OCI-LY1 (cell line): Measurements from ENCODE around the gene ARHGEF5.

Experiments
- H2AFZ ChIP-seq: fragments of 200-600 bp; sonication (generic), shearing (Covaris generic); 2 replicates; pipeline ENCODE4 v1.6.0; 2014; ENCODE audit warnings: antibody characterized with exemption, mild to moderate bottlenecking, low read length
- H3F3A ChIP-seq: fragments of 200-600 bp; sonication (generic), shearing (Covaris generic); 2 replicates; pipeline ENCODE4 v1.6.0; 2014; ENCODE audit warnings: mild to moderate bottlenecking, antibody characterized with exemption, low read length, moderate library complexity; ENCODE audit not compliant: insufficient read depth
- H3K27ac ChIP-seq: fragments of 200-600 bp; sonication (generic); 2 replicates; pipeline ENCODE4 v1.5.1; 2014; ENCODE audit warnings: low read length, mixed run types, mild to moderate bottlenecking, low read depth; ENCODE audit not compliant: poor library complexity, severe bottlenecking
- H3K27me3 ChIP-seq: fragments of 200-600 bp; sonication (generic); 2 replicates; pipeline ENCODE4 v1.6.0; 2014; ENCODE audit warnings: antibody characterized with exemption, mild to moderate bottlenecking, low read length, moderate library complexity; ENCODE audit not compliant: insufficient read depth
- H3K36me3 ChIP-seq: fragments of 200-600 bp; sonication (generic); 2 replicates; pipeline ENCODE4 v1.6.1; 2014; ENCODE audit warnings: mild to moderate bottlenecking, antibody characterized with exemption, low read length, moderate library complexity, mixed read lengths; ENCODE audit not compliant: insufficient read depth
- H3K4me1 ChIP-seq: fragments of 200-600 bp; sonication (generic); 2 replicates; pipeline ENCODE4 v1.5.1; 2014; ENCODE audit warnings: mild to moderate bottlenecking, low read length, moderate library complexity; ENCODE audit not compliant: insufficient read depth, severe bottlenecking
- H3K4me2 ChIP-seq: fragments of 200-600 bp; sonication (generic), shearing (Covaris generic); 2 replicates; pipeline ENCODE4 v1.6.1; 2014; ENCODE audit warnings: low read length
- H3K4me3 ChIP-seq: fragments of 200-600 bp; sonication (generic); 2 replicates; pipeline ENCODE4 v1.5.1; 2014; ENCODE audit warnings: low read length, low read depth, mild to moderate bottlenecking, mixed read lengths; ENCODE audit not compliant: poor library complexity, severe bottlenecking
- H3K79me2 ChIP-seq: fragments of 200-600 bp; shearing (Covaris generic); 2 replicates; pipeline ENCODE4 v1.6.1; 2016; ENCODE audit warnings: mixed run types, low read length, mixed read lengths; ENCODE audit not compliant: insufficient read depth
- H3K9ac ChIP-seq: fragments of 200-600 bp; sonication (generic), shearing (Covaris generic); 2 replicates; pipeline ENCODE4 v1.6.1; 2014; ENCODE audit warnings: mild to moderate bottlenecking, low read length, mixed read lengths
- H3K9me2 ChIP-seq: fragments of 200-600 bp; sonication (generic), shearing (Covaris generic); 2 replicates; pipeline ENCODE4 v1.6.1; 2014; ENCODE audit warnings: low read depth, mild to moderate bottlenecking, low read length, mixed read lengths
- H3K9me3 ChIP-seq: fragments of 200-600 bp; shearing (Covaris generic); 2 replicates; pipeline ENCODE4 v1.6.1; 2014; ENCODE audit warnings: low read length, mixed read lengths
- H4K20me1 ChIP-seq: fragments of 200-600 bp; sonication (generic), shearing (Covaris generic); 2 replicates; pipeline ENCODE4 v1.6.0; 2016; ENCODE audit warnings: mild to moderate bottlenecking, low read length; ENCODE audit not compliant: insufficient read depth
- CTCF ChIP-seq: fragments of 200-600 bp; sonication (generic), shearing (Covaris generic); IDR thresholded peaks from 2 replicates; pipeline ENCODE4 v1.5.1; 2017; ENCODE audit warnings: mild to moderate bottlenecking, antibody characterized with exemption, low read length, moderate library complexity, mixed read lengths
- EZH2 ChIP-seq: fragments of 200-600 bp; sonication (generic), shearing (Covaris generic); IDR thresholded peaks from 2 replicates; pipeline ENCODE4 v1.8.0; 2017; ENCODE audit warnings: borderline replicate concordance, mixed run types, mild to moderate bottlenecking, antibody characterized with exemption, low read length, moderate library complexity, mixed read lengths

The ARHGEF5 gene

DNA sequence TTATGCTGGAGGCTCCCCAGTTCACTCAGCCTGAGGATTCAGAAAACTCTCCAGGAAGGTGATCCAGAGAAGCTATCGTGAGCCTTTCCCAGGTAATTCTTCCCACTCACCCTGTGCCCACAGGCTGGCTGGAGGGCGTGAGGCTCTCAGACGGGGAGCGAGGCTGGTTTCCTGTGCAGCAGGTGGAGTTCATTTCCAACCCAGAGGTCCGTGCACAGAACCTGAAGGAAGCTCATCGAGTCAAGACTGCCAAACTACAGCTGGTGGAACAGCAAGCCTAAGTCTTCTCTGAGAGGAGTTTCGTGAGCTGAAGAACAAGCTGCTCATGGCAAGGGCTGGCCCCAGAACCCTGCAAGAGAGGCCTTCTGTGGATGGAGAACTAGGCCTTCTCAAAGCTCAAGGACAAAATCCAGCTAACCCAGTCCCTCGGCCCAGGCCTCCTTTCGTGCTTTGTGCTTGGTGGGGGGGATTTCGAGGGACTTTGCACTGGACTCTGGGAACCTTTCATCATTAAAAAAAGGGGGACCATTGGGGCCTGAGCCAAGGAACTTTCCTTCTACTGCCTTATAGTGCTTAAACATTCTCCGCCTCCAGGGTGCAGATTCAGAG is 24.7 kb downstream of the ARHGEF5 start:
- Histone ChIP-seq H3F3A (no peaks in the 10 kb centered on the region), H3K9ac (no peak overlapping the region), H3K4me1 (no peaks in the 10 kb centered on the region), H2AFZ (no peak overlapping the region), H3K4me2 (no peak overlapping the region), H3K9me2 (no peaks in the 10 kb centered on the region), H3K27me3 (no peaks in the 10 kb centered on the region), H3K36me3 (no peaks in the 10 kb centered on the region), H3K4me3 (no peak overlapping the region), H4K20me1 (no peaks in the 10 kb centered on the region), H3K27ac (no peak overlapping the region), H3K9me3 (no peaks in the 10 kb centered on the region), H3K79me2 (no peaks in the 10 kb centered on the region)
- TF ChIP-seq EZH2: no peak
- no peak for TF ChIP-seq CTCF

GRCh38 chr7:144384071-144384470 is 28.9 kb downstream of the ARHGEF5 start:
- no peaks in the 10 kb centered on the region for H3K79me2 ChIP-seq
- no peak overlapping the region for H3K9ac ChIP-seq
- H3K4me3 ChIP-seq: no peak overlapping the region
- no peaks in the 10 kb centered on the region for H4K20me1 ChIP-seq
- no peaks in the 10 kb centered on the region for H3K9me2 ChIP-seq
- H3K4me1 ChIP-seq: no peaks in the 10 kb centered on the region
- no peak overlapping the region for H3K4me2 ChIP-seq
- TF ChIP-seq CTCF (no peak), EZH2 (no peak)
- H3F3A ChIP-seq: no peaks in the 10 kb centered on the region
- no peaks in the 10 kb centered on the region for H3K27me3 ChIP-seq
- no peak overlapping the region for H3K27ac ChIP-seq
- no peaks in the 10 kb centered on the region for H3K9me3 ChIP-seq
- no peak overlapping the region for H2AFZ ChIP-seq
- H3K36me3 ChIP-seq: no peaks in the 10 kb centered on the region

- H3K27me3 ChIP-seq: no peaks in the 10 kb centered on the region
- H3K36me3 ChIP-seq: no peaks in the 10 kb centered on the region
- no peak overlapping the region for H3K9ac ChIP-seq
- H3K9me3 ChIP-seq: no peaks in the 10 kb centered on the region
- H3F3A ChIP-seq: no peaks in the 10 kb centered on the region
- no peak overlapping the region for H2AFZ ChIP-seq
- no peaks in the 10 kb centered on the region for H3K9me2 ChIP-seq
- no peaks in the 10 kb centered on the region for H4K20me1 ChIP-seq
- H3K79me2 ChIP-seq: no peaks in the 10 kb centered on the region
- H3K4me2 ChIP-seq: no peak overlapping the region
- H3K4me3 ChIP-seq: no peak overlapping the region
- TF ChIP-seq EZH2 (no peak), CTCF (no peak)
- H3K4me1 ChIP-seq: no peaks in the 10 kb centered on the region
- no peak overlapping the region for H3K27ac ChIP-seq
These were observed 29.5 kb downstream of the ARHGEF5 start for GRCh38 chr7:144384555-144385245.
